ENCODE results near the gene MED4. TPM values are rescaled to one million over a fixed set of nuclear protein-coding genes. Genes with fewer than 3 reads are reported as not detected.
A peak's percentile ranks its signal among the peaks of the same experiment; 100 is the strongest.

Gene MED4
- polyA plus RNA-seq, 1 of the 3 experiments (the other 2 are of a cell fraction), result 42.2 TPM

- POLR2A ChIA-PET, result no interaction called here
- Histone ChIP-seq H3K27me3 (ENCODE audit: insufficient read depth) (no peaks in the 10 kb centered on the region), H3K36me3 (replicated peaks in 1 of 2; ENCODE audit: control insufficient read depth in 1 of 2, insufficient read depth in 2 of 2, low read length in 1 of 2) (peaks cover 16 to 32% of the 10 kb centered on the region in 2 experiments), H2AFZ (ENCODE audit: low read depth) (no peak overlapping the region; the same call in 1 of the 2 replicates), H3K4me3 (ENCODE audit: low read depth in 2 of 2, low read length in 1 of 2) (0 out of 4 replicates have a peak overlapping the region, but pooled peaks of 1 of the 2 experiments have one; percentile 11), H3K9ac (no peak overlapping the region), H3K9me2 (no peaks in the 10 kb centered on the region), H3K4me1 (ENCODE audit: control insufficient read depth in 1 of 2, insufficient read depth in 2 of 2, low read depth in 1 of 2, low read length in 1 of 2) (peaks cover 0 to 4% of the 10 kb centered on the region in 2 experiments; a peak in 2 of 4 replicates), H3K27ac (ENCODE audit: low read depth in 2 of 2, low read length in 1 of 2) (peak overlapping the region; percentile 23 to 69; a peak in 3 of 4 replicates), H3K9me3 (no peaks in the 10 kb centered on the region), H3F3A (replicated peaks; ENCODE audit: insufficient read depth) (peaks cover 35% of the 10 kb centered on the region), H4K20me1 (ENCODE audit: insufficient read depth) (no peaks in the 10 kb centered on the region), H3K4me2 (peak overlapping the region; percentile 48; the same call in 1 of the 2 replicates), H3K79me2 (ENCODE audit: insufficient read depth) (peaks cover 10% of the 10 kb centered on the region; the same call in 1 of the 2 replicates)
- no peak for DNase-seq
- CTCF ChIA-PET, result interaction anchor here (1.0 to 1.3 kb wide), 2 partner anchors 551 to 1502 kb away, joined by 3 read pairs; no protein-coding TSS in a partner anchor
- TF ChIP-seq GABPA (IDR thresholded peaks at IDR 0.05; ENCODE audit: low read depth), result peak; percentile 31; the same call in 1 of the 2 replicates
- peak; percentile 20; the same call in 1 of the 2 replicates for TF ChIP-seq PBX3 (IDR thresholded peaks at IDR 0.05)
- TF ChIP-seq CHD2 (IDR thresholded peaks at IDR 0.05; ENCODE audit: low read length, partially characterized antibody), result no peak
- peak; percentile 41; the same call in 1 of the 2 replicates for TF ChIP-seq JUND (IDR thresholded peaks at IDR 0.05)
- peak; percentile 45; the same call in 1 of the 2 replicates for TF ChIP-seq FOSL2 (IDR thresholded peaks at IDR 0.05; ENCODE audit: borderline replicate concordance, low read depth)
Observed at GRCh38 chr13:48043789-48044503, 51.0 kb downstream of the MED4 start.

DNA sequence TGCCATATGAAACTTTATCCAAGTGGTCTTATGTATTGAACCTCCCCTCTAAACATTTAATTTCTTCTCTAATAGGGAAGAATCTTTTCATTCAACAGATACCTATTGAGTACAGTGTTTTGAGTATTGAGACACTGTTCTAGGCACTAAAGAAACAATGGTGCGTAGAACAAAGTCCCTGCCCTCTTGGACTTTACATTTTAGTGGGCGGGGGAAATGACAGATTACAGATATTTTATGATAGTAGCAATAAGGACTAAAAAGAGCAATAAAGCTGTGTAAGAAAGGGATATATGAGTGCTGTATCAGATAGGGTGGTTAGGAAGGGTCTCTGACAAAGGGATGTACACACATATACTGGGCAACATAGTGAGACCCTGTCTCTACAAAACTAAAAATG lies 52.0 kb downstream of the MED4 start:
- Histone ChIP-seq H2AFZ (ENCODE audit: low read depth) (no peak overlapping the region), H3K36me3 (replicated peaks in 1 of 2; ENCODE audit: control insufficient read depth in 1 of 2, insufficient read depth in 2 of 2, low read length in 1 of 2) (peaks cover 13 to 26% of the 10 kb centered on the region in 2 experiments), H3K4me3 (ENCODE audit: low read depth in 2 of 2, low read length in 1 of 2) (no peak overlapping the region), H4K20me1 (ENCODE audit: insufficient read depth) (no peaks in the 10 kb centered on the region), H3K27me3 (ENCODE audit: insufficient read depth) (no peaks in the 10 kb centered on the region), H3K79me2 (ENCODE audit: insufficient read depth) (peaks cover 15% of the 10 kb centered on the region; the same call in 1 of the 2 replicates), H3K4me1 (ENCODE audit: control insufficient read depth in 1 of 2, insufficient read depth in 2 of 2, low read depth in 1 of 2, low read length in 1 of 2) (peaks cover 3 to 4% of the 10 kb centered on the region in 2 experiments; a peak in 2 of 4 replicates), H3K4me2 (peak overlapping the region; percentile 48; the same call in 1 of the 2 replicates), H3K9me3 (no peaks in the 10 kb centered on the region), H3K9me2 (no peaks in the 10 kb centered on the region), H3F3A (replicated peaks; ENCODE audit: insufficient read depth) (peaks cover 35% of the 10 kb centered on the region), H3K27ac (ENCODE audit: low read depth in 2 of 2, low read length in 1 of 2) (peak overlapping the region in 1 of 2 experiments; percentile 69; a peak in 2 of 4 replicates), H3K9ac (no peak overlapping the region)
- 97% methylated on average over 2 of the region's 2 CpGs for WGBS (ENCODE audit: low lambda C conversion rate)
- POLR2A ChIA-PET, result no interaction called here
- DNase-seq, result no peak
- no peak for TF ChIP-seq RFX5 (IDR thresholded peaks at IDR 0.05; ENCODE audit: low read length)
- TF ChIP-seq CTCF (IDR thresholded peaks at IDR 0.05), result no peak
- TF ChIP-seq JUND (IDR thresholded peaks at IDR 0.05), result no peak
- no peak for TF ChIP-seq RCOR1 (IDR thresholded peaks at IDR 0.05; ENCODE audit: low read length)
- CTCF ChIA-PET, result no interaction called here

Data from SK-N-SH (cell line).